HG03095 (cell line): ENCODE measurements around the gene CCDC69.

Experiments used
- ATAC-seq: cut with Tn5 transposase; IDR thresholded peaks from one replicate; pipeline ENCODE4 v1.9.1; 2021; ENCODE audit warnings: moderate library complexity; ENCODE audit not compliant: unreplicated experiment

The CCDC69 gene

GRCh38 chr5:151147033-151147432, 76.9 kb downstream of the CCDC69 start:
- no peak for ATAC-seq

- ATAC-seq, result no peak
Measured at GRCh38 chr5:151146061-151146460, 77.8 kb downstream of the CCDC69 start.

- no peak for ATAC-seq
Measured at GRCh38 chr5:151144922-151145321, 79.0 kb downstream of the CCDC69 start.

GRCh38 chr5:151144275-151144674, 79.6 kb downstream of the CCDC69 start:
- no peak for ATAC-seq

- ATAC-seq, result no peak
Measured at GRCh38 chr5:151143645-151144044, 80.2 kb downstream of the CCDC69 start.

- ATAC-seq, result no peak
Measured at GRCh38 chr5:151142933-151143332, 81.0 kb downstream of the CCDC69 start.

- peak; percentile 93 for ATAC-seq
Measured at GRCh38 chr5:151141535-151141934, 82.4 kb downstream of the CCDC69 start.

- ATAC-seq, result no peak
Measured at GRCh38 chr5:151140686-151141459, 83.0 kb downstream of the CCDC69 start.

GRCh38 chr5:151139646-151140045, 84.2 kb downstream of the CCDC69 start:
- ATAC-seq, result no peak

- no peak for ATAC-seq
Measured at GRCh38 chr5:151139015-151139414, 84.9 kb downstream of the CCDC69 start.

- no peak for ATAC-seq
Measured at GRCh38 chr5:151138114-151138513, 85.8 kb downstream of the CCDC69 start.

- ATAC-seq, result no peak
Measured at GRCh38 chr5:151137067-151137825, 86.6 kb downstream of the CCDC69 start.

GRCh38 chr5:151134228-151134627, 89.7 kb downstream of the CCDC69 start:
- peak; percentile 76 for ATAC-seq

- no peak for ATAC-seq
Measured at GRCh38 chr5:151132963-151133362, 90.9 kb downstream of the CCDC69 start.
